Measurements from ENCODE around the gene ACKR4. TPM values are rescaled to one million over a fixed set of nuclear protein-coding genes. Genes with fewer than 3 reads are reported as not detected.

The ACKR4 gene
- total RNA-seq (2021; fragmentation: NEBNext Ultra II Directional; extraction: Animal tissue kit (Norgen Biotek cat#: 25700)) (not detected in 2 replicates), polyA plus RNA-seq (2011; rRNA removed) (not detected in 2 replicates), polyA minus RNA-seq (2011; rRNA and poly(A)+ RNA removed) (not detected in 2 replicates)
- polyA plus RNA-seq (2011; cell fraction: cytosol; rRNA removed) = not detected
- polyA plus RNA-seq (2011; cell fraction: nucleus; rRNA removed) = not detected
- 0.20 to 0.39 TPM (median 0.22 TPM) in 3 of 4 replicates, not detected in the other for polyA plus RNA-seq (2012, experiment 1 of 2)
- polyA plus RNA-seq (2012, experiment 2 of 2) = not detected
- polyA plus RNA-seq (2013, experiment 1 of 2) = not detected
- not detected for polyA plus RNA-seq (2013, experiment 2 of 2)
- polyA minus RNA-seq (2011; cell fraction: cytosol; rRNA and poly(A)+ RNA removed) = not detected
- not detected for polyA minus RNA-seq (2011; cell fraction: nucleus; rRNA and poly(A)+ RNA removed)
- long read RNA-seq, experiment 1 = 0 reads
- long read RNA-seq, experiment 2 = 0 reads

GRCh38 chr3:132596816-132597433 is at the start of gene ACKR4:
TSS of gene ACKR4 (plus strand) at chr3:132597270. CDS start at chr3:132600398, 3,128 bp downstream.
- H2BK5ac ChIP-seq (ENCODE audit: low read depth, low read length) = no peak within 1 kb of the TSS
- no peak within 1 kb of the TSS for H3K23ac ChIP-seq (ENCODE audit: insufficient read length)
- H3K4me1 ChIP-seq (replicated peaks in 1 of 4; ENCODE audit: control insufficient read depth in 3 of 4, insufficient read depth in 4 of 4, low read length in 3 of 4) = no peaks in the 10 kb centered on the region; a peak in 1 of 7 replicates
- no peaks in the 10 kb centered on the region for H3K79me1 ChIP-seq (ENCODE audit: low read depth, low read length)
- 87% methylated on average over 2 of the region's 2 CpGs; no CpG with 5 or more reads in 1 of the 2 experiments for WGBS, 2 experiments (ENCODE audit: extremely low coverage in 1 of 2, insufficient coverage in 1 of 2, insufficient read length in 1 of 2, insufficient replicate concordance in 2 of 2, low coverage in 1 of 2, low lambda C conversion rate in 2 of 2, missing lambda C conversion rate in 1 of 2)
- no peak within 1 kb of the TSS for H3K4ac ChIP-seq (replicated peaks; ENCODE audit: insufficient read length, low read depth, low read length)
- no peak within 1 kb of the TSS for H2AK5ac ChIP-seq (ENCODE audit: low read depth, low read length)
- H2BK15ac ChIP-seq (ENCODE audit: low read length) = no peak within 1 kb of the TSS
- H3K9me3 ChIP-seq (ENCODE audit: insufficient read depth in 2 of 2, low read depth in 1 of 2, low read length in 1 of 2) = no peaks in the 10 kb centered on the region
- H3K14ac ChIP-seq (ENCODE audit: insufficient read length) = no peak within 1 kb of the TSS
- no peak within 1 kb of the TSS for H4K91ac ChIP-seq (replicated peaks; ENCODE audit: insufficient read length, low read length)
- no peak within 1 kb of the TSS for H2BK120ac ChIP-seq (replicated peaks; ENCODE audit: low read depth, low read length)
- H2BK12ac ChIP-seq (ENCODE audit: low read depth, low read length) = no peak within 1 kb of the TSS
- no peak within 1 kb of the TSS for H4K8ac ChIP-seq (ENCODE audit: extremely low read depth, insufficient read depth, low read length)
- no peaks in the 10 kb centered on the region for H3K27me3 ChIP-seq (replicated peaks in 1 of 4; ENCODE audit: control insufficient read depth in 3 of 4, extremely low read depth in 1 of 4, insufficient read depth in 3 of 4, low read length in 3 of 4)
- FAIRE-seq (no peak), DNase-seq (ENCODE audit: low read depth in 1 of 2, low spot score in 2 of 2) (no peak)
- H3K4me2 ChIP-seq (ENCODE audit: insufficient read depth in 1 of 2, low read depth in 2 of 2, low read length in 2 of 2) = no peak within 1 kb of the TSS
- ChIA-PET CTCF (ENCODE audit: partially characterized antibody) (interaction anchor here (0.6 to 1.0 kb wide), 2 partner anchors 57 to 79 kb away, joined by 3 read pairs; no protein-coding TSS in a partner anchor), POLR2A (ENCODE audit: partially characterized antibody) (no interaction called here)
- H3K9ac ChIP-seq (replicated peaks in 1 of 4; ENCODE audit: extremely low read depth in 1 of 4, low read depth in 3 of 4, low read length in 3 of 4) = no peak within 1 kb of the TSS
- no peak within 1 kb of the TSS for H3K18ac ChIP-seq (ENCODE audit: extremely low read depth, low read length)
- no peak within 1 kb of the TSS for H2BK20ac ChIP-seq (ENCODE audit: low read length)
- H3K4me3 ChIP-seq (ENCODE audit: extremely low read depth in 1 of 4, insufficient read depth in 2 of 4, low read depth in 3 of 4, low read length in 4 of 4) = no peak within 1 kb of the TSS
- H3K27ac ChIP-seq (ENCODE audit: low read depth, low read length) = no peak within 1 kb of the TSS
- H4K20me1 ChIP-seq (replicated peaks in 1 of 2; ENCODE audit: control insufficient read depth in 1 of 2, insufficient read depth in 2 of 2, low read length in 2 of 2) = no peaks in the 10 kb centered on the region
- H3K36me3 ChIP-seq (ENCODE audit: control insufficient read depth in 2 of 4, insufficient read depth in 4 of 4, low read length in 3 of 4) = no peaks in the 10 kb centered on the region
- no peak within 1 kb of the TSS for H3K56ac ChIP-seq (replicated peaks; ENCODE audit: insufficient read length, low read depth, low read length)
- no peak within 1 kb of the TSS for H4K5ac ChIP-seq (ENCODE audit: insufficient read length, low read depth, low read length)
- no peaks in the 10 kb centered on the region for H3K23me2 ChIP-seq (ENCODE audit: low read depth, low read length)
- no peaks in the 10 kb centered on the region for H3K79me2 ChIP-seq (ENCODE audit: control insufficient read depth in 1 of 2, insufficient read depth in 2 of 2, low read length in 2 of 2)
- H2AFZ ChIP-seq (ENCODE audit: low read length) = no peak within 1 kb of the TSS
- no peak for TF ChIP-seq SAP30 (IDR thresholded peaks at IDR 0.05; ENCODE audit: insufficient read depth, insufficient replicate concordance, low read length)
- TF ChIP-seq ATF3 (IDR thresholded peaks at IDR 0.05; ENCODE audit: insufficient read depth, low read depth, low read length) = no peak
- no peak for TF ChIP-seq GTF2F1 (IDR thresholded peaks at IDR 0.05; ENCODE audit: borderline replicate concordance, low read depth, low read length)
- TF ChIP-seq USF2 (IDR thresholded peaks at IDR 0.05; ENCODE audit: low read length) = no peak
- no peak for TF ChIP-seq TEAD4 (IDR thresholded peaks at IDR 0.05; ENCODE audit: low read depth, low read length)
